K562 (cell line): ENCODE data around the gene OXSR1. TPM values are rescaled to one million over a fixed set of nuclear protein-coding genes. Genes with fewer than 3 reads are reported as not detected.

Source experiments
- ARID4B ChIP-seq: sonication (generic); formaldehyde crosslinking; IDR thresholded peaks from 2 replicates; pipeline ENCODE4 v1.8.0; 2022; ENCODE audit warnings: mild to moderate bottlenecking, missing genetic modification reagents
- CGGBP1 ChIP-seq: fragments of 250-450 bp; sonication (Bioruptor Pico); IDR thresholded peaks from 2 replicates; pipeline ENCODE4 v1.9.0; 2021; ENCODE audit warnings: mild to moderate bottlenecking
- CTBP1 ChIP-seq: fragments of 450-650 bp; IDR thresholded peaks from 2 replicates; pipeline ENCODE4 v1.6.1; 2016; ENCODE audit warnings: borderline replicate concordance
- ESRRA ChIP-seq: fragments of 450-650 bp; IDR thresholded peaks from 2 replicates; pipeline ENCODE4 v1.6.1; 2014; ENCODE audit warnings: low read depth, mild to moderate bottlenecking, moderate library complexity, borderline replicate concordance
- FUS ChIP-seq: fragments of 200-400 bp; formaldehyde crosslinking; optimal IDR thresholded peaks from 2 replicates; pipeline ENCODE3; 2017; ENCODE audit warnings: low read depth, low read length
- GTF3C2 ChIP-seq: IDR thresholded peaks from 3 replicates; pipeline ENCODE4 v1.6.1; 2011; ENCODE audit warnings: borderline replicate concordance, mild to moderate bottlenecking, moderate library complexity; ENCODE audit not compliant: insufficient read length; ENCODE audit errors: extremely low read depth
- HNRNPL ChIP-seq: fragments of 200-400 bp; formaldehyde crosslinking; IDR thresholded peaks from 2 replicates; pipeline ENCODE4 v1.6.1; 2017; ENCODE audit warnings: low read depth, mild to moderate bottlenecking, low read length
- MITF ChIP-seq: IDR thresholded peaks from 2 replicates; pipeline ENCODE4 v1.6.1; 2014; ENCODE audit warnings: antibody characterized with exemption
- MTA3 ChIP-seq: fragments of 450-650 bp; formaldehyde crosslinking; IDR thresholded peaks from 2 replicates; pipeline ENCODE4 v1.6.1; 2017; ENCODE audit warnings: mild to moderate bottlenecking, borderline replicate concordance
- POLR2G ChIP-seq: fragments of 200-400 bp; formaldehyde crosslinking; IDR thresholded peaks from 2 replicates; pipeline ENCODE4 v1.6.1; 2017; ENCODE audit warnings: low read depth, mild to moderate bottlenecking, antibody characterized with exemption, low read length, moderate library complexity
- SMAD1 ChIP-seq: fragments of 150-350 bp; IDR thresholded peaks from 2 replicates; pipeline ENCODE4 v1.6.1; 2014; ENCODE audit warnings: low read length, low read depth; ENCODE audit not compliant: partially characterized antibody
- SPI1 ChIP-seq: IDR thresholded peaks from 2 replicates; pipeline ENCODE4 v1.6.1; 2011; ENCODE audit warnings: low read depth, low read length, control low read depth, borderline replicate concordance
- SREBF2 ChIP-seq: sonication (generic); formaldehyde crosslinking; IDR thresholded peaks from 2 replicates; pipeline ENCODE4 v1.4.0; 2020; ENCODE audit warnings: mild to moderate bottlenecking, missing genetic modification reagents
- STAT5A ChIP-seq: IDR thresholded peaks from 2 replicates; pipeline ENCODE4 v1.6.1; 2012; ENCODE audit warnings: low read length, inconsistent platforms, borderline replicate concordance
- YY1 ChIP-seq, 3 experiments: IDR thresholded peaks; 2 replicates each; pipeline ENCODE4 v1.6.1; 2011; ENCODE audit warnings: low read length in 2 of 3, mild to moderate bottlenecking in 2 of 3, moderate library complexity in 2 of 3, borderline replicate concordance in 1 of 3, control low read depth in 1 of 3, low read depth in 1 of 3; ENCODE audit not compliant: insufficient read depth in 3 of 3, insufficient replicate concordance in 2 of 3, control insufficient read depth in 1 of 3, insufficient read length in 1 of 3; ENCODE audit errors: extremely low read depth in 1 of 3
- ZNF584 ChIP-seq: fragments of 200-800 bp; sonication (Bioruptor generic); IDR thresholded peaks from 2 replicates; pipeline ENCODE4 v1.6.1; 2016; ENCODE audit warnings: low read depth, mild to moderate bottlenecking, missing genetic modification characterization, missing compliant biosample characterization
- polyA plus RNA-seq, 8 experiments: library from polyadenylated mRNA; depleted of rRNA in 4 of 8; stranded (reverse) in 5 of 8; unstranded in 3 of 8; fragments of >200 nt; fragmentation: Nextera tagmentation in 2 of 8; fragmentation: Illumina TruSeq in 1 of 8; extraction: Ambion mirVana in 2 of 8; extraction: Trizol in 1 of 8; gene quantifications; 2 replicates each; pipeline versions ENCODE4 v1.2.1 to v1.2.3, GENCODE V29; 2011 to 2014; ENCODE audit warnings: inconsistent platforms in 1 of 8, missing spikeins in 1 of 8
- total RNA-seq, 7 experiments: library from RNA; depleted of rRNA in 6 of 7; stranded (reverse); fragments of >200 nt in 6 of 7; fragmentation: Illumina TruSeq in 2 of 7; extraction: Trizol in 2 of 7; gene quantifications; 2 replicates each; pipeline versions ENCODE4 v1.2.1 to v1.2.3, GENCODE V29; 2011 to 2021; ENCODE audit warnings: low replicate concordance in 1 of 7

The OXSR1 gene
- total and polyA plus RNA-seq, 9 of the 15 experiments (the other 6 are each of a cell fraction or from before 2014, with no cell fraction given): 15.7 to 87.6 (median 48.7) TPM

- TF ChIP-seq POLR2G (peak; percentile 100), STAT5A (no peak), ARID4B (CRISPR knock-in tag) (peak; percentile 79; the same call in 1 of the 2 replicates), MITF (0 out of 2 replicates have a peak, but pooled peaks have one; percentile 8), ZNF584 (CRISPR knock-in tag) (no peak), MTA3 (0 out of 2 replicates have a peak, but pooled peaks have one; percentile 70), CTBP1 (peak; percentile 77; the same call in 1 of the 2 replicates), ESRRA (0 out of 2 replicates have a peak, but pooled peaks have one; percentile 64), SPI1 (peak; percentile 99), CGGBP1 (CRISPR knock-in tag) (0 out of 2 replicates have a peak, but pooled peaks have one; percentile 2), YY1 (IDR thresholded peaks at IDR 0.05; ENCODE audit: borderline replicate concordance in 1 of 3, control insufficient read depth in 1 of 3, extremely low read depth in 1 of 3, insufficient read depth in 3 of 3, insufficient read length in 1 of 3, insufficient replicate concordance in 2 of 3, low read depth in 1 of 3, low read length in 2 of 3) (peak; percentile 44 to 89 (median 87)), FUS (no peak), GTF3C2 (no peak), SMAD1 (peak; percentile 37), SREBF2 (CRISPR knock-in tag) (no peak; the same call in 1 of the 2 replicates), HNRNPL (peak; percentile 72; the same call in 1 of the 2 replicates)
These were observed 26.8 kb upstream of the OXSR1 start, which contains the start of gene MYD88 (continued) for GRCh38 chr3:38138349-38139190.
